ENCODE measurements around the gene MYB.
"Not testable (repeated sequence)": the region's sequence is repeated elsewhere in the genome, so short reads cannot be mapped to it uniquely, and the experiment has no call there.

- not testable (repeated sequence) for TF ChIP-seq CTCF, POLR2A (IDR thresholded peaks at IDR 0.05)
Observed at GRCh38 chr6:135142232-135142631, 38.9 kb upstream of the MYB start.
